Measurements from ENCODE around the gene CC2D2B.
"Not testable (repeated sequence)": the region's sequence is repeated elsewhere in the genome, so short reads cannot be mapped to it uniquely, and the experiment has no call there.

CC2D2B gene

GRCh38 chr10:95907456-95908253 is at the start of gene CC2D2B:
TSS of gene CC2D2B (plus strand) at chr10:95907975. CDS start at chr10:95911324, 3,349 bp downstream.
- peak; percentile 73 for DNase-seq

DNA sequence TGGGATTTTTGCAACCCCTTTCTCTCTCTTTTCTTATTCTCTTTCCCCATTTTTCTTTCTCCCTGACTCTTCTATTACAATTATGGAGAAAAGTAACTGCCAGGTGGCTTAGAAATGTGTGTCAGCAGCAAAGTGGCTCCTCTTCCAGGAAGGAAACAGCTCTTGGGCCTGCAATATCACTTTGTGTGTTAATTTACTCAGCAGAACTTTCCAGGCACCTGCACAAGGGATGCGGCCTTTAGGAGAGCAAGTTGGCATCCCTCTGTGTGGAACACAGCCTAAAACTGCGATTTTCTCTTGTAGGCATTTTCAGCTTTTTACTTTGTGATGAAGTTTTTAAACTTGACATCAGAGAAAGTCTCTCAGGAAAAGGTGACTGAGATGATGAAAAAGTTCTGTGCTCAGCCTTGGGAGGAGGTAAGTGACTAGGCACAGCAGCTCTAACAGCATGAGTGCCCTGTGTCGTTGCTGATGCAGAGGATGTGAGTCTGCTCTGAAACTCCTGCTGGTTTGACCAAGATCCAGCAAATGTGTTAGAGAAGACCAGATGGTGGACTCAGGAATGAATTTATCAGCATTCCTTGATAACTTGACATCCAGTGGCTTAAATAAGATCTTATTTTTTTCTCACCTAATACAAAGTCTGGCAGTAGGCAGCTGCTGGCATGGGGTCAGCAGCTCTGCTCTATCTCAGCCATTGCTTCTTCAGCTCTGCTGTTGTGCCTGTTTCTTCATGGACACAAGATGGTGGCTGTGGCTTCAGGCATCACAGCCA is 47.4 kb upstream of the CC2D2B start:
- DNase-seq = no peak

GRCh38 chr10:95861386-95861785 is 46.4 kb upstream of the CC2D2B start:
- DNase-seq = no peak

DNA sequence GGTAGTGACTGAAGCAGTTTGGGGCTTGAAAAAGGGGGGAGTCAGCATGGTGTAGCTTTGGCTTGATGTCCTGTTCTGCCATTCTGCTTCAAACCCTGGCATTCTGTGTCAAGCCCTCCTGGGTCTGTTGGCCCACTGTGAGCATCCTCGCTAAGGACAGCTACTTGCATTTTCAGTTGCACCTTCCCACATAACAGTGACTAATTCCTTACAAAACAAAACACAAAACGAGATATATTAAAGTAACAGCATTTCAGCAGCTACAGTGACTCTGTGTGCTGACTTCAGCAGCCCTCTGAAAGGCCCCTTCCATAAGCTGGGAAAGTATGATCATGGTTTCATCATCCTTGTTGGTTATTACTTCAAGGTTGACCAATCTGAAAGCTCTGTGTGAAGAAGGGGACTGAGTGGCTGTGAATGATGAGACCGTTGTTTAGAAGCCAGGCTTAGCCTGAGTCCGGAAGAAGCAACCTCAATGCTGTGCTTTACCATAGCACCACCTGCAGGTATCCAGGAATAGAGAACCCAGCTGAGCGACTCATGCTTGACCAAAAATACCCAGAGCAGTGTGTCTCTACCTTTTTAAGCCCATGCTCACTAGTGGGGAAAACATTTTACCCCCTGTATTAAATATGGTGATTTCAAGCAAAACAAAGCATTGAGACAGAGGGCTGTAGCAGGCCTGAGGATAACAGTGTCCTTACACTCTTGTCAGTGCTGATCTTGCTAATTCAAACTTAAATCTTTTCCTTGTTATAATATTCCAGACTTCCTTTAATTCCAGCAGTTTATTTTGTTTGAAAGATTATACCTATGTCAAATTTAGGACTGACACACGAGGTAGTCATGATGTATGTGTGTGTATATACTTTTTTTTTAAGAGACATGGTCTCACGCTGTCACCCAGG is 42.6 kb upstream of the CC2D2B start:
- DNase-seq = no peak

DNA sequence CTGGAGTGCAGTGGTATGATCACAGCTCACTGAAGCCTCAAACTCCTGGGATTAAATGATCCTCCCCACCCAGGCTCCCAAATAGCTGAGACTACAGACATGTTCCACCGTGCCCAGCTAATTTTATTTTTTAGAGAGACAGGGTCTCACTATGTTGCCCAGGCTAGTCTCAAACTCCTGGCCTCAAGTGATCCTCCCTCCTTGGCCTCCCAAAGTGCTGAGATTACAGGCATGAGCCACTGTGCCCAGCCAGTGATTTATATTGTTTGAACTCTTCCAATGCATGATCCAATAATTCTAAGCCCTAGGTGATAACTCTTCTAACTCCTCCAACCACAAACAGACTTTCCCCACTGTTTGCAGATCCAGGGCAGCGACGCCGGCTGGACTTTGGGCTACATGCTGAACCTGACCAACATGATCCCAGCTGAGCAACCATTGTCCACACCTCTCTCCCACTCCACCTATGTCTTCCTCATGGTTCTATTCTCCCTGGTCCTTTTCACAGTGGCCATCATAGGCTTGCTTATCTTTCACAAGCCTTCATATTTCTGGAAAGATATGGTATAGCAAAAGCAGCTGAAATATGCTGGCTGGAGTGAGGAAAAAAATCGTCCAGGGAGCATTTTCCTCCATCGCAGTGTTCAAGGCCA is 41.8 kb upstream of the CC2D2B start:
- DNase-seq = no peak

- DNase-seq = no peak
Measured at GRCh38 chr10:95866467-95866842, 41.3 kb upstream of the CC2D2B start.

DNA sequence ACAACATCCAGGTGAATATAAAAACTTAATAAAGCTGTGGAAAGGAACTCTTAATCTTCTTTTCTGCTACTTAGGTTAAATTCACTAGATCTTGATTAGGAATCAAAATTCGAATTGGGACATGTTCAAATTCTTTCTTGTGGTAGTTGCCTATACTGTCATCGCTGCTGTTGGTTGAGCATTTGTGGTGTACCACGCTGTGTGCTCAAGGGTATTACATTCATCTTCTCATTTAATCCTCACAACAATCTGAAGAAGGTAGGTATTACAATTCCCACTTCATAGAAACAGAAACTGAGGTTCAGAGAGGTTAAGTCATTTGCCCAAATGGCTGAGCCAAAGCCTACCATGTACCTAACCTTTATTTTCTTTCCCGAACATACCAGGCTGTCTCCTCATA is 39.9 kb upstream of the CC2D2B start:
- no peak for DNase-seq

GRCh38 chr10:95872158-95872711 is 35.5 kb upstream of the CC2D2B start:
- DNase-seq = no peak

DNA sequence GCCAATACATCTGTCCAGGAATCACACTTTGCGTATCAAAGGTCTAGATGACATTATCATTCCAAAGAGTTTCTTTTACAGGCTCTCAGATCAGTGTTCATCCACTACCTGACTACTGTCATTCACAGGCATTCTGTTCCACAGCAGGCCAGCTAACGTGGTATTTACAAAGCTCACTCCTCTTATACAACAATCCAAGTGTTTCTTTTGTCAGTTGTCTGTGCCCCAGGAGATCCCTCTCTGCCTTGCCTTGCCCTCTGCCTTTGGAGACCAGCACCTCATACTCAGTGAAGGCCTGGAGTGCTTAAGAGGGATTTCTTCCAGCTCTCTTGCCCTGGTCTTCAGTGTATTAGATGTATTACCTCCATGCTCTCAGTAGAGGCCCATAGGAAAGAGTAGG is 34.6 kb upstream of the CC2D2B start:
- DNase-seq = no peak

DNA sequence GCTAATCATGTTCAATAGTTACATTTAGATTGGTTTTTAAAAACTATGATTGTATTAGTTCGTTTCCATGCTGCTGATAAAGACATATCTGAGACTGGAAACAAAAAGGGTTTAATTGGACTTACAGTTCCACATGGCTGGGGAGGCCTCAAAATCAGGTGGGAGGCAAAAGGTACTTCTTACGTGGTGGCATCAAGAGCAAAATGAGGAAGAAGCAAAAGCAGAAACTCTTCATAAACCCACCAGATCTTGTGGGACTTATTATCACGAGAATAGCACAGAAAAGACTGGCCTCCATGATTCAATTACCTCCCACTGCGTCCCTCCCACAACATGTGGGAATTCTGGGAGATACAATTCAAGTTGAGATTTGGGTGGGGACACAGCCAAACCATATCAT is 34.1 kb upstream of the CC2D2B start:
- no peak for DNase-seq

DNA sequence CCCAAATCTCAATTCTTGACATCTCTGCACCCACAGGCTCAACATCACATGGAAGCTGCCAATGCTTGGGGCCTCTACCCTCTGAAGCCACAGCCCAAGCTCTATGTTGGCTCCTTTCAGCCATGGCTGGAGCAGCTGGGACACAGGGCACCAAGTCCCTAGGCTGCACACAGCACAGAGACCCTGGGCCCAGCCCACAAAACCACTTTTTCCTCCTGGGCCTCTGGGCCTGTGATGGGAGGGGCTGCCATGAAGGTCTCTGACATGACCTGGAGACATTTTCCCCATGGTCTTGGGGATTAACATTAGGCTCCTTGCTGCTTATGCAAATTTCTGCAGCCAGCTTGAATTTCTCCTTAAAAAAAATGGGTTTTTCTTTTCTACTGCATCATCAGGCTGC is 33.0 kb upstream of the CC2D2B start:
- DNase-seq = not testable (repeated sequence)

- no peak for DNase-seq
Measured at GRCh38 chr10:95876756-95877155, 31.0 kb upstream of the CC2D2B start.

DNA sequence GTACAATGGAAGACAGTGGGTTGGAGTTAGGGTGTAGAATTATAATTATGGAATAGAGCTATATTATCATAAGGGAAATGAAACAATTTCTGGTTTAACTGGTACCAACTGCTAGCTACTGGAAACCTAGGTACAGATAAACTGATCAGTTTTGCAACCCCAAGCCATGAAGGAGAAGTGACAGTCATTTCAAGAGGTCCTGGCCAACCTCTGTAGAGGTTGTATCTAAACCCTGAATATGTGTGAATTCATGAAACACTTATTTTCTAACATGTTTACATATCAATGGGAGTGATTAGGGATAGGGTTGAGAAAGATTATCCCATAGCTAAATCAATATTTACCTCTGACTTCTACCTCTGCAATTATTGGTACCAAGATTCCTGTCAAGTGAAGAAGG is 29.9 kb upstream of the CC2D2B start:
- DNase-seq = no peak

DNA sequence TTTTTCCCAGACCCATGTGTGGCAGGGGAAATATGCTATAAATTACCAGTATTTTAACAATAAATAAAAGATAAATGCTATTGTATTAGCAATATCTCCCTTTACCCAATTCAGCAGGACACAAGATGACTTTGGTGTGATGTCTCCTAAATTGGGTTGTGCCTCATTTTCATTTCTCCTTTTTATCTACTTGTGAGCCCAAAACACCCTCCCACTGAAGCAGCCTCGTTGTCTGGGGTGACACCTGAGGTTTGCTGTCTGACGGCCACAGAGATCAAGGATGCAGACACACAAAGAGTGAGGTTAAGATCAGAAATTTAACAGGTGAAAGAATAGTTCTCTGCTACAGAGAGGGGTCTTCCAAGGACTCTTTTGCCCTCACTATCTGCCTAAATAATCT is 27.1 kb upstream of the CC2D2B start:
- no peak for DNase-seq

DNA sequence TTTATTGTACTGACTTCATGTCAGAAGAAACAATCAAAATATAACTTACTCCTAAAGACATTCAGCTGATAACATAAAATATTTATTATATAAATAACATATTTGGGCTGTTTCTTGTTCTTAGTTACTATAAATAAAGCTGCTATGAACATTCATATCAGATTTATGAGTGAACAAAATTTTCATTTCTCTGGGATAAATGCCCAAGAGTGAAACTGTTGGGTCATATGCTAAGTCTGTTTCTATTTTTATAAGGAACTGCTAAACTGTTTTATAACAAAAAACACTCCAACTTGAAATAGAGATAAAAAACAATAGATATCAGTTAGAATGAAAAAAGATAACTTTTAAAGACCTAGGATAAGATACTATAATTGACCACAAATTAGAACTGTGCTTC is 26.5 kb upstream of the CC2D2B start:
- DNase-seq = no peak

DNA sequence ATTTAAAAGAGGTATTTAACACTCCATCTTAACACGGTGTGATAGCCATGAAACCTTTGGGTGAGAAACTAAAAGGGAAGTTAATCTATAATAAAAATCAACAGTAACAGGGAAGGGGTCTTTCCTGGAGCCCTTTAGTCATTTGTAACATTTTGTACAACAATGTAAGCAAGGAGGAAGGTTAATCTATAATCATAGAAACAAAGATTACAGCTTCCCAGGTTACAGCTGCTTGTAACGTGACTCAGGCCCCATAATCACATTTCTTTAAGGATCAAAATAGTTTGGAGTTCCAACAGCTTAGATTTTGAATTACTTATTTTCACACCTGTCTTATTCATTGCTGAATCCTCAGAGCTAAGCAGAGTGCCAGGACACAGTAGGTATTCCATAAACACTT is 17.9 kb upstream of the CC2D2B start:
- DNase-seq = no peak

DNA sequence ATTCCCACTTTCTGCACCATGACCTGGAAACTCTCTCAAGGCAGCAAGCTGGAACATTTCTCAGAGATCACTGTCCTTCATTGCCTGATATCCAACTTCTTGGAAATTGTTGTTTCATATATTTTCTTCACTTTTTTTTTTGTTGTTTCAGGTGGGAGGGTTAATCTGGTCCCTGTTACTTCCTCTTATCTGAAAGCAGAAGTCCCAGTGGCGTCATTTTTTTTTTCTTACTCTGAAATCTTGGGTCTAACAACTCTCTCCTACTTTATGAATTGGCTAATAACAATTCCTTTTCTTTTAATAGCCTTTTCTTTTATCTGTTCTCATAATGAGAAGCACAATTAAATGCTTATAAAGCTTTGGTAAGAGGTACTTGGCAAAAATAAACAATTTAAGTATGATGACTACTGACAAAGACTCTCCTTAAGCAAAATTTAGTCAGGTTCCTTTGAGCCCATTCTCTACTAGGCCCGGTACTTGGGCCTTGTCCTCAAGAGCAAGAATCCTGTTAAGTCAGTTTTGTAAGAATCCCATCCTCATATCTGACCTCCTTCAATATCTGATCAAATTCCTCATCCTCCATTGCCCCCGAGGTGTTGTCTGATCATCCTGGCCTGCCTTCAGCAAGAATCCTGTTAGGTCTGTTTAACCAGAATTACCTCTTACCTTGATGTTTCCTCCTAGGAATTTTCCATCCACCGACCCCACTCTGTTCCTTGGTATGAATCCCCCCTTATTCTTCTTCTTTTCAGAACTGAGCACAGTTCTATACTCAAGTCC is 11.5 kb upstream of the CC2D2B start:
- no peak for DNase-seq

- not testable (repeated sequence) for DNase-seq
Measured at GRCh38 chr10:95905897-95906580, 1.7 kb upstream of the CC2D2B start.

GRCh38 chr10:95906677-95907455 is 909 bp upstream of the CC2D2B start:
- DNase-seq = no peak

GRCh38 chr10:95908450-95908849 is 675 bp downstream of the CC2D2B start:
- no peak for DNase-seq

Data from T1000 (cell line).